ENCODE results near the gene SNRPD3. TPM values are rescaled to one million over a fixed set of nuclear protein-coding genes. Genes with fewer than 3 reads are reported as not detected.
A peak's percentile ranks its signal among the peaks of the same experiment; 100 is the strongest.

The SNRPD3 gene
- total and polyA plus RNA-seq, 9 of the 15 experiments (the other 6 are each of a cell fraction or from before 2014, with no cell fraction given): 131 to 366 (median 274) TPM

DNA sequence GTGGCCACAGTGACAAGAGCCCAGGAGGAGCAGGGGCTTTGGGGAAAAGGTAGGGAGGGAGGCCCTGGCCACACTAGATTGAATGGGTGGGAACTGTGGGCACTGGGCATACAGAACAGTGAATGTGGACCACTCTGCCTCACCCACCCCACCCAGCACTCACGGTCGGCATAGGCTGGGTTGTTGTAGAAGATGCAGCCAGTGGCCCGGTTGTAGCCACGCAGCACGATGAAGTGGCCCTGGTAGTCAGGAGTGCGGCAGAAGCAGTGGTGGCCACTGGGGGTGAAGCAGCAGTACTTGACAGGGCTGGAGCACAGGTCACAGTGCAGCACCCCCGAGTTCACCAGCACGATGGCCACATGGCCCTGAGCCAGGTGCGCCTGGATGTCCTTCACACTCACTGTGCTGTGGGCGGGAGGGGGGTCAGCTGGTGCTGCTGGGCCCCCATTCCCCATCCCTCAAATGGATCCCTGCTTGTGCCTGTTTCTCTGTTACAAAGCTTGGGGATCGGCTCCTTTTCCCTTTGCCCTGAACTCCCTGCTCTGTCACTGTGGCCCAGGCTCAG is 12.0 kb upstream of the SNRPD3 start:
- Histone ChIP-seq H3K27me3 (ENCODE audit: control insufficient read depth in 2 of 2, insufficient read depth in 2 of 2, low read length in 2 of 2) (no peaks in the 10 kb centered on the region), H3K79me2 (ENCODE audit: control insufficient read depth, insufficient read depth, low read length) (no peaks in the 10 kb centered on the region), H3K9me3 (replicated peaks; ENCODE audit: control insufficient read depth, insufficient read depth, low read depth, low read length) (no peaks in the 10 kb centered on the region), H4K20me1 (replicated peaks; ENCODE audit: control insufficient read depth, insufficient read depth, low read length) (no peaks in the 10 kb centered on the region), H3K36me3 (ENCODE audit: control insufficient read depth, insufficient read depth, low read length) (peaks cover 72% of the 10 kb centered on the region; the same call in 2 of the 3 replicates), H3K4me2 (ENCODE audit: insufficient read depth, low read length) (no peak overlapping the region), H3K9ac (ENCODE audit: insufficient read depth in 1 of 2, low read depth in 2 of 2, low read length in 2 of 2) (no peak overlapping the region), H3K9me1 (ENCODE audit: control insufficient read depth, insufficient read depth, low read length) (no peaks in the 10 kb centered on the region), H2AFZ (ENCODE audit: low read depth, low read length) (no peak overlapping the region), H3K4me1 (replicated peaks in 1 of 2; ENCODE audit: control insufficient read depth in 2 of 2, insufficient read depth in 2 of 2, low read length in 2 of 2) (peaks cover 0 to 4% of the 10 kb centered on the region in 2 experiments; a peak in 1 of 5 replicates), H3K27ac (ENCODE audit: extremely low read depth, low read depth, low read length) (no peak overlapping the region), H3K4me3 (no peak overlapping the region)
- in situ Hi-C loops (cut with MboI) (no loop called here), intact Hi-C loops (cut with micrococcal nuclease) (no loop called here)
- WGBS (ENCODE audit: insufficient coverage, low coverage, missing lambda C conversion rate): 89% methylated on average over 10 of the region's 11 CpGs
- POLR2A ChIA-PET: interaction anchor here (0.6 to 2.0 kb wide), 3 partner anchors 10 to 120 kb away, joined by 4 to 7 read pairs (median 5); partner anchors contain the start of gene GUCD1
- no TSS peak for BruUV-seq (replicated peaks)
- no peak for ATAC-seq
- no peak for DNase-seq (ENCODE audit: extremely low read depth in 1 of 4, low spot score in 3 of 4)
- CTCF ChIA-PET (ENCODE audit: low intra/inter-chr PET ratio): no interaction called here
- FAIRE-seq: no peak
- TF ChIP-seq ZKSCAN3 (CRISPR knock-in tag; IDR thresholded peaks at IDR 0.05) (no peak), HDGF (IDR thresholded peaks at IDR 0.05) (no peak), KLF1 (tag; IDR thresholded peaks at IDR 0.05) (no peak), RHOXF2B (CRISPR knock-in tag; conservative IDR thresholded peaks at IDR 0.05) (no peak), RBFOX2 (IDR thresholded peaks at IDR 0.05; ENCODE audit: low read depth, low read length) (peak; percentile 27; the same call in 1 of the 2 replicates), SRSF7 (optimal IDR thresholded peaks at IDR 0.05; ENCODE audit: low read depth, low read length) (no peak)
- TF ChIP-seq, protein P1, sequence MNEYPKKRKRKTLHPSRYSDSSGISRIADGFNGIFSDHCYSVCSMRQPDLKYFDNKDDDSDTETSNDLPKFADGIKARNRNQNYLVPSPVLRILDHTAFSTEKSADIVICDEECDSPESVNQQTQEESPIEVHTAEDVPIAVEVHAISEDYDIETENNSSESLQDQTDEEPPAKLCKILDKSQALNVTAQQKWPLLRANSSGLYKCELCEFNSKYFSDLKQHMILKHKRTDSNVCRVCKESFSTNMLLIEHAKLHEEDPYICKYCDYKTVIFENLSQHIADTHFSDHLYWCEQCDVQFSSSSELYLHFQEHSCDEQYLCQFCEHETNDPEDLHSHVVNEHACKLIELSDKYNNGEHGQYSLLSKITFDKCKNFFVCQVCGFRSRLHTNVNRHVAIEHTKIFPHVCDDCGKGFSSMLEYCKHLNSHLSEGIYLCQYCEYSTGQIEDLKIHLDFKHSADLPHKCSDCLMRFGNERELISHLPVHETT (CRISPR knock-in tag; conservative IDR thresholded peaks at IDR 0.05 in 1 of 2, IDR thresholded peaks at IDR 0.05 in 1 of 2): no peak
- TF ChIP-seq, protein P2, sequence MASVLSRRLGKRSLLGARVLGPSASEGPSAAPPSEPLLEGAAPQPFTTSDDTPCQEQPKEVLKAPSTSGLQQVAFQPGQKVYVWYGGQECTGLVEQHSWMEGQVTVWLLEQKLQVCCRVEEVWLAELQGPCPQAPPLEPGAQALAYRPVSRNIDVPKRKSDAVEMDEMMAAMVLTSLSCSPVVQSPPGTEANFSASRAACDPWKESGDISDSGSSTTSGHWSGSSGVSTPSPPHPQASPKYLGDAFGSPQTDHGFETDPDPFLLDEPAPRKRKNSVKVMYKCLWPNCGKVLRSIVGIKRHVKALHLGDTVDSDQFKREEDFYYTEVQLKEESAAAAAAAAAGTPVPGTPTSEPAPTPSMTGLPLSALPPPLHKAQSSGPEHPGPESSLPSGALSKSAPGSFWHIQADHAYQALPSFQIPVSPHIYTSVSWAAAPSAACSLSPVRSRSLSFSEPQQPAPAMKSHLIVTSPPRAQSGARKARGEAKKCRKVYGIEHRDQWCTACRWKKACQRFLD (CRISPR knock-in tag; IDR thresholded peaks at IDR 0.05): no peak
